K562 (cell line): Measurements from ENCODE around the gene CFAP141. TPM values are rescaled to one million over a fixed set of nuclear protein-coding genes. Genes with fewer than 3 reads are reported as not detected.
A peak's percentile ranks its signal among the peaks of the same experiment; 100 is the strongest.

Source experiments
- ARHGAP35 ChIP-seq: fragments of 450-650 bp; IDR thresholded peaks from 2 replicates; pipeline ENCODE4 v1.6.1; 2018; ENCODE audit not compliant: partially characterized antibody
- BDP1 ChIP-seq: IDR thresholded peaks from 3 replicates; pipeline ENCODE4 v1.6.1; 2011; ENCODE audit not compliant: insufficient read length, insufficient read depth
- CBX1 ChIP-seq: sonication (generic); IDR thresholded peaks from 2 replicates; pipeline ENCODE4 v1.6.1; 2016; ENCODE audit warnings: antibody characterized with exemption, low read depth, mild to moderate bottlenecking
- E2F3 ChIP-seq: fragments of 250-450 bp; sonication (Bioruptor Pico); IDR thresholded peaks from 2 replicates; pipeline ENCODE4 v1.4.0; 2020; ENCODE audit warnings: mild to moderate bottlenecking
- ELK1 ChIP-seq: sonication (generic); formaldehyde crosslinking; IDR thresholded peaks from 2 replicates; pipeline ENCODE4 v1.8.1; 2022; ENCODE audit warnings: missing genetic modification reagents
- FOXK1 ChIP-seq: sonication (generic); formaldehyde crosslinking; IDR thresholded peaks from 2 replicates; pipeline ENCODE4 v1.8.0; 2022; ENCODE audit warnings: missing genetic modification reagents, mild to moderate bottlenecking, borderline replicate concordance
- GATAD2A ChIP-seq: fragments of 450-650 bp; IDR thresholded peaks from 2 replicates; pipeline ENCODE4 v1.6.1; 2017
- HES1 ChIP-seq: fragments of 450-650 bp; IDR thresholded peaks from 2 replicates; pipeline ENCODE4 v1.6.1; 2016; ENCODE audit warnings: low read depth, mild to moderate bottlenecking, moderate library complexity
- HIVEP1 ChIP-seq: fragments of 250-450 bp; sonication (Bioruptor Pico); IDR thresholded peaks from 2 replicates; pipeline ENCODE4 v1.4.0; 2020; ENCODE audit warnings: mild to moderate bottlenecking
- KDM5B ChIP-seq: fragments of 200-600 bp; sonication (generic); IDR thresholded peaks from 2 replicates; pipeline ENCODE4 v1.6.1; 2012; ENCODE audit warnings: low read depth, mild to moderate bottlenecking, moderate library complexity, low read length, control low read depth, inconsistent platforms; ENCODE audit not compliant: insufficient replicate concordance
- KHSRP ChIP-seq: fragments of 450-650 bp; IDR thresholded peaks from 2 replicates; pipeline ENCODE4 v1.6.1; 2017
- MAX ChIP-seq: sonication (generic); formaldehyde crosslinking; IDR thresholded peaks from 2 replicates; pipeline ENCODE4 v1.9.0; 2022; ENCODE audit warnings: mild to moderate bottlenecking, missing genetic modification reagents
- MTA3 ChIP-seq: fragments of 450-650 bp; formaldehyde crosslinking; IDR thresholded peaks from 2 replicates; pipeline ENCODE4 v1.6.1; 2017; ENCODE audit warnings: mild to moderate bottlenecking, borderline replicate concordance
- NFIC ChIP-seq: fragments of 450-650 bp; IDR thresholded peaks from 2 replicates; pipeline ENCODE4 v1.6.1; 2017; ENCODE audit warnings: mild to moderate bottlenecking, inconsistent platforms
- POLR2AphosphoS5 ChIP-seq: IDR thresholded peaks from 2 replicates; pipeline ENCODE4 v1.6.1; 2011; ENCODE audit warnings: mild to moderate bottlenecking, low read depth, low read length, moderate library complexity; ENCODE audit not compliant: control insufficient read depth, insufficient read depth
- PPARD ChIP-seq: fragments of 250-450 bp; sonication (Bioruptor Pico); IDR thresholded peaks from 2 replicates; pipeline ENCODE4 v1.8.0; 2022; ENCODE audit warnings: inconsistent platforms, mild to moderate bottlenecking, moderate library complexity
- SIN3A ChIP-seq, 2 experiments: fragments of 150-350 bp in 1 of 2; IDR thresholded peaks; 2 replicates each; pipeline ENCODE4 v1.6.1; 2011 to 2016; ENCODE audit warnings: borderline replicate concordance in 2 of 2, low read depth in 2 of 2, low read length in 2 of 2, mild to moderate bottlenecking in 2 of 2, moderate library complexity in 2 of 2; ENCODE audit not compliant: control insufficient read depth in 1 of 2
- SMAD1 ChIP-seq: fragments of 150-350 bp; IDR thresholded peaks from 2 replicates; pipeline ENCODE4 v1.6.1; 2014; ENCODE audit warnings: low read length, low read depth; ENCODE audit not compliant: partially characterized antibody
- TAL1 ChIP-seq: fragments of 450-650 bp; IDR thresholded peaks from 2 replicates; pipeline ENCODE4 v1.6.1; 2016; ENCODE audit warnings: mild to moderate bottlenecking
- U2AF1 ChIP-seq: fragments of 200-400 bp; formaldehyde crosslinking; optimal IDR thresholded peaks from 2 replicates; pipeline ENCODE3; 2017; ENCODE audit warnings: mild to moderate bottlenecking, low read depth, low read length, moderate library complexity
- XRCC3 ChIP-seq: fragments of 450-650 bp; IDR thresholded peaks from 2 replicates; pipeline ENCODE4 v1.6.1; 2017; ENCODE audit warnings: mild to moderate bottlenecking, moderate library complexity
- ZNF212 ChIP-seq: fragments of 450-650 bp; formaldehyde crosslinking; IDR thresholded peaks from 2 replicates; pipeline ENCODE4 v1.4.0; 2020; ENCODE audit warnings: mild to moderate bottlenecking
- ZNF282 ChIP-seq: sonication (generic); formaldehyde crosslinking; IDR thresholded peaks from 2 replicates; pipeline ENCODE4 v1.8.1; 2023; ENCODE audit warnings: missing genetic modification reagents
- ZNF507 ChIP-seq: conservative IDR thresholded peaks from 2 replicates; pipeline ENCODE4 v1.6.1; 2017; ENCODE audit warnings: missing genetic modification characterization, missing compliant biosample characterization
- ZNF584 ChIP-seq: fragments of 200-800 bp; sonication (Bioruptor generic); IDR thresholded peaks from 2 replicates; pipeline ENCODE4 v1.6.1; 2016; ENCODE audit warnings: low read depth, mild to moderate bottlenecking, missing genetic modification characterization, missing compliant biosample characterization
- ZNF75A ChIP-seq: fragments of 450-650 bp; formaldehyde crosslinking; IDR thresholded peaks from 2 replicates; pipeline ENCODE4 v1.4.0; 2020; ENCODE audit warnings: mild to moderate bottlenecking
- polyA plus RNA-seq, 8 experiments: library from polyadenylated mRNA; depleted of rRNA in 4 of 8; stranded (reverse) in 5 of 8; unstranded in 3 of 8; fragments of >200 nt; fragmentation: Nextera tagmentation in 2 of 8; fragmentation: Illumina TruSeq in 1 of 8; extraction: Ambion mirVana in 2 of 8; extraction: Trizol in 1 of 8; gene quantifications; 2 replicates each; pipeline versions ENCODE4 v1.2.1 to v1.2.3, GENCODE V29; 2011 to 2014; ENCODE audit warnings: inconsistent platforms in 1 of 8, missing spikeins in 1 of 8
- total RNA-seq, 7 experiments: library from RNA; depleted of rRNA in 6 of 7; stranded (reverse); fragments of >200 nt in 6 of 7; fragmentation: Illumina TruSeq in 2 of 7; extraction: Trizol in 2 of 7; gene quantifications; 2 replicates each; pipeline versions ENCODE4 v1.2.1 to v1.2.3, GENCODE V29; 2011 to 2021; ENCODE audit warnings: low replicate concordance in 1 of 7
- TF ChIP-seq, protein P1 (sequence below): fragments of 450-650 bp; formaldehyde crosslinking; IDR thresholded peaks from 2 replicates; pipeline ENCODE4 v1.4.0; 2022; ENCODE audit warnings: missing genetic modification characterization

Gene CFAP141
- total and polyA plus RNA-seq, 9 of the 15 experiments (the other 6 are each of a cell fraction or from before 2014, with no cell fraction given), result not detected

GRCh38 chr1:154220071-154220969 is 14.2 kb upstream of the CFAP141 start, which contains the start of gene UBAP2L (continued):
- no peak for TF ChIP-seq BDP1
- no peak for TF ChIP-seq SMAD1
- TF ChIP-seq ARHGAP35, result no peak
- TF ChIP-seq MTA3, result peak; percentile 69; the same call in 1 of the 2 replicates
- TF ChIP-seq ZNF212 (CRISPR knock-in tag), result peak; percentile 14; the same call in 1 of the 2 replicates
- peak; percentile 40; the same call in 1 of the 2 replicates for TF ChIP-seq NFIC
- TF ChIP-seq CBX1, result peak; percentile 84; the same call in 1 of the 2 replicates
- TF ChIP-seq TAL1, result no peak
- no peak for TF ChIP-seq ELK1
- TF ChIP-seq U2AF1, result no peak
- no peak for TF ChIP-seq ZNF282 (CRISPR knock-in tag)
- no peak for TF ChIP-seq GATAD2A
- TF ChIP-seq ZNF507 (tag), result no peak
- TF ChIP-seq ZNF584 (CRISPR knock-in tag), result no peak
- TF ChIP-seq KDM5B, result peak; percentile 81
- TF ChIP-seq, protein P1, sequence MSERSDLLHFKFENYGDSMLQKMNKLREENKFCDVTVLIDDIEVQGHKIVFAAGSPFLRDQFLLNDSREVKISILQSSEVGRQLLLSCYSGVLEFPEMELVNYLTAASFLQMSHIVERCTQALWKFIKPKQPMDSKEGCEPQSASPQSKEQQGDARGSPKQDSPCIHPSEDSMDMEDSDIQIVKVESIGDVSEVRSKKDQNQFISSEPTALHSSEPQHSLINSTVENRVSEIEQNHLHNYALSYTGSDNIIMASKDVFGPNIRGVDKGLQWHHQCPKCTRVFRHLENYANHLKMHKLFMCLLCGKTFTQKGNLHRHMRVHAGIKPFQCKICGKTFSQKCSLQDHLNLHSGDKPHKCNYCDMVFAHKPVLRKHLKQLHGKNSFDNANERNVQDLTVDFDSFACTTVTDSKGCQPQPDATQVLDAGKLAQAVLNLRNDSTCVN (CRISPR knock-in tag), result no peak
- TF ChIP-seq MAX (CRISPR knock-in tag), result peak; percentile 99
- TF ChIP-seq POLR2AphosphoS5, result peak; percentile 62; the same call in 1 of the 2 replicates
- TF ChIP-seq FOXK1 (CRISPR knock-in tag), result no peak
- peak in 1 of 2 experiments; percentile 58; a peak in 2 of 4 replicates for TF ChIP-seq SIN3A (IDR thresholded peaks at IDR 0.05; ENCODE audit: borderline replicate concordance in 2 of 2, control insufficient read depth in 1 of 2, low read depth in 2 of 2, low read length in 2 of 2)
- no peak for TF ChIP-seq XRCC3
- TF ChIP-seq PPARD, result no peak
- TF ChIP-seq ZNF75A, result no peak
- TF ChIP-seq E2F3 (CRISPR knock-in tag), result no peak
- peak; percentile 81; the same call in 1 of the 2 replicates for TF ChIP-seq HES1
- TF ChIP-seq HIVEP1 (CRISPR knock-in tag), result no peak
- no peak for TF ChIP-seq KHSRP
